HG03060 (cell line): ENCODE measurements around the gene ZNF578.
"Not testable (repeated sequence)": the region's sequence is repeated elsewhere in the genome, so short reads cannot be mapped to it uniquely, and the experiment has no call there.

Source experiments
- ATAC-seq: cut with Tn5 transposase; IDR thresholded peaks from one replicate; pipeline ENCODE4 v1.9.1; 2021; ENCODE audit warnings: low read depth, moderate number of reproducible peaks; ENCODE audit not compliant: unreplicated experiment

Gene ZNF578

GRCh38 chr19:52453324-52454094 is at the start of gene ZNF578:
Gene ZNF578 (plus strand): TSS chr19:52453553. CDS start chr19:52501846, 48,293 bp downstream.
- no peak for ATAC-seq

GRCh38 chr19:52410276-52410675 is 43.1 kb upstream of the ZNF578 start:
- ATAC-seq, result no peak

DNA sequence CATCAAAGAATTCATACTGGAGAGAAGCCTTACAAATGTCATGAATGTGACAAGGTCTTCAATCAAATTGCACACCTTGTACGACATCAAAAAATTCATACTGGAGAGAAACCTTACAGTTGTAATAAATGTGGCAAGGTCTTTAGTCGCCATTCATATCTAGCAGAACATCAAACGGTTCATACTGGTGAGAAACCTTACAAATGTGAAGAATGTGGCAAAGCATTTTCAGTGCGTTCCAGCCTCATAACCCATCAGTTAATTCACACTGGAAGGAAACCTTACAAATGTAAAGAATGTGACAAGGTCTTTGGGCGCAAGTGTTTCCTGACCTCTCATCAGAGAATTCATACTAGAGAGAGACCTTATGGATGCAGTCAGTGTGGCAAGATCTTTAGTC is 37.6 kb upstream of the ZNF578 start:
- ATAC-seq, result no peak

DNA sequence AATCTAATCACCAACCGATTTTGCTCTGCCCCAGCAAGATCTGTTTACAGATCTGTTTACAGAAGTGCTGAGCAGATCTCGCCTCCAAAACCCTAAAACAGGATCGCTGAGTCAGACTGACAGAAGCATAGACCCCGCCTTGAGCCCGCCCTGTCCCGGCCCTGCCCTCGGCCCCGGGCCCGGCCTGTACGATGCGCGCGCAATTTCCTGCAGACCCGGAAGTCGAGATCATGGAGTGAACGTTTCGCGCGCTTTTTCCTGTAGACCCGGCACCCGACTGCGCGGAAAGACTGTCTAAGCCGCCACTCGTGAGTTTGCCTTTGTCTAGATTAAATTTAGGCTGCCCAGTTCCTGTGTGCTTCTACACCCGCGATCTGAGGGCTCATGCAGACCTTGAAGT is 24.4 kb upstream of the ZNF578 start, which contains the start of gene ZNF534:
TSS of gene ZNF534 (plus strand) at position 212 of the 400 bp plus-strand sequence. CDS start 2,327 bp downstream, outside the sequence.
- no peak for ATAC-seq

DNA sequence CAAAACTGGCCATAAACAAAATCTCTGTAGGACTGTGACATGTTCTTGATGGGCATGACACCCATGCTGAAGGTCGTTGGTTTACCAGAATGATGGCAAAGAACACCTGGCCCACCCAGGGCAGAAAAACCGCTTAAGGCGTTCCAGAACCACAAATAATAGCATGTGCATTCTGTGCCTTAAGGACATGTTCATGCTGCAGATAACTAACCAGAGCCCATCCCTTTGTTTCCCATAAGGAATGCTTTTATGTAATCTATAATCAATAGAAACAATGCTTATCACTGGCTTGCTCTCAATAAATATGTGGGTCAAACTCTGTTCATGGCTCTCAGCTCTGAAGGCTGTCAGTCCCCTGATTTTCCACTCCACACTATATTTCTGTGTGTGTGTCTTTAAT is 11.2 kb upstream of the ZNF578 start:
- no peak for ATAC-seq

- no peak for ATAC-seq
Observed at GRCh38 chr19:52444506-52444905, 8.8 kb upstream of the ZNF578 start.

DNA sequence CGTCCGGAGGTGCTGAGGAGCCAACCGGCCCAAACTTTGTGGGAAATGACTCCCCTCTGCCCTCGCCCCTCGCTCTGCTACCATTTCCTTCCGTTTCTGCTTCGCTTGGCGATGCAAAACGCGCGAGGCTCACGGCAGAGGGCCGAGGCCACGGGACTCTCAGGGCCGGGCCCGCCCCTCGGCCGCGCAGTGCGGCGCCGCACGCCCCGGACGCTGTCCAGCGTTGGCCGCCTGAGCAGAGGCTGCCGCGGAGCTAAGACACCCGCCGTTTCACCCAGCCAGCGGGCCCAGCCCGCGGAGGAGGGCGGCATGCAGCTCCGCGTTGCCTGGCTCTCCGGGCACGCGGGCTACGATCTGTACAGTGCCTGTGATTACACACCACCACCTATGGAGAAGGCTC is 2.1 kb upstream of the ZNF578 start:
- ATAC-seq, result no peak

GRCh38 chr19:52464798-52465470 is 11.6 kb downstream of the ZNF578 start:
- ATAC-seq, result no peak

GRCh38 chr19:52473655-52474350 is 20.4 kb downstream of the ZNF578 start:
- ATAC-seq, result no peak

DNA sequence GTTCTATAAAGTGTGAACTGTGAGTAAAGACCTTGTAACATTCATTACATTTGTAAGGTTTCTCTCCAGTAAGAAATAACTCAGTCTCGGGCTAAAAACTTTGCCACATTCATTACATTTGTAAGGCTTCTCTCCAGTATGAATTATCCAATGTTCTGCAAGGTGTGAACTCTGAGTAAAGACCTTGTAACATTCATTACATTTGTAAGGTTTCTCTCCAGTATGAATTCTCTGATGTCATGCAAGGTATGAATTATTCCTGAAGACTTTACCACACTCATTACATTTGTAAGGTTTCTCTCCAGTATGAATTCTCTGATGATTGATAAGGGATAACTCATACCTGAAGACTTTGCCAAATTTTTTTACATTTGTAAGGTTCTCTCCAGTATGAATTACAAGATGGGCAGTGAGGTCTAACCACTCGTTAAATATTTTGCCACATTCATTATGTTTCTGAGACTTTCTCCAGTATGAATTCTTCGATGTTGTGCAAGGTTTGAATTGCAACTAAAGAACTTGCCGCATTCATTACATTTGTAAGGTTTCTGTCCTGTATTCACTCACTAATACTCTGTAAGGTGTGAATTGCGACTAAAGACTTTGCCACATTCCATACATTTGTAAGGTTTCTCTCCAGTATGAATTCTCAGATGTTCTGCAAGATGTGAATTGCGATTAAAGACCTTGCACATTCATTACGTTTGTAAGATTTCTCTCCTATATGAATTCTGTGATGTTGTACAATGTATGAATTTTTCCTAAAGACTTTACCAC is 21.2 kb downstream of the ZNF578 start:
- no peak for ATAC-seq

DNA sequence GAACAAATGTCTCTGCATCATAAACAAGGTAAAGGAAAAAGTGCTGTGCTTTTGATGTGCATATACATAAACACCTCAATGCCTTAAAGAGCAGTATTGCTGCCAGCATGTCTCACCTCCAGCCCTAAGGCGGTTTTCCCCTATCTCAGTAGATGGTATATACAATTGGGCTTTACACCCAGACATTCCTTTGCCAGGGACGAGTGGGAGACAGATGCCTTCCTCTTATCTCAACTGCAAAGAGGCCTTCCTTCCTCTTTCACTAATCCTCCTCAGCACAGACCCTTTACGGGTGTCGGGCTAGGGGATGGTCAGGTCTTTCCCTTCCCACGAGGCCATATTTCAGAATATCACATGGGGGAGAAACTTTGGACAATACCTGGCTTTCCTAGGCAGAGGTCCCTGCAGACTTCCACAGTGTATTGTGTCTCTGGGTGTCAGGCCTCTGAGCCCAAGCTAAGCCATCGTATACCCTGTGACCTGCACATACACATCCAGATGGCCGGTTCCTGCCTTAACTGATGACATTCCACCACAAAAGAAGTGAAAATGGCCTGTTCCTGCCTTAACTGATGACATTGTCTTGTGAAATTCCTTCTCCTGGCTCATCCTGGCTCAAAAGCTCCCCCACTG is 30.9 kb downstream of the ZNF578 start:
- ATAC-seq, result not testable (repeated sequence)

GRCh38 chr19:52485064-52485463 is 31.7 kb downstream of the ZNF578 start:
- not testable (repeated sequence) for ATAC-seq

GRCh38 chr19:52485561-52486240 is 32.3 kb downstream of the ZNF578 start:
- ATAC-seq, result not testable (repeated sequence)

DNA sequence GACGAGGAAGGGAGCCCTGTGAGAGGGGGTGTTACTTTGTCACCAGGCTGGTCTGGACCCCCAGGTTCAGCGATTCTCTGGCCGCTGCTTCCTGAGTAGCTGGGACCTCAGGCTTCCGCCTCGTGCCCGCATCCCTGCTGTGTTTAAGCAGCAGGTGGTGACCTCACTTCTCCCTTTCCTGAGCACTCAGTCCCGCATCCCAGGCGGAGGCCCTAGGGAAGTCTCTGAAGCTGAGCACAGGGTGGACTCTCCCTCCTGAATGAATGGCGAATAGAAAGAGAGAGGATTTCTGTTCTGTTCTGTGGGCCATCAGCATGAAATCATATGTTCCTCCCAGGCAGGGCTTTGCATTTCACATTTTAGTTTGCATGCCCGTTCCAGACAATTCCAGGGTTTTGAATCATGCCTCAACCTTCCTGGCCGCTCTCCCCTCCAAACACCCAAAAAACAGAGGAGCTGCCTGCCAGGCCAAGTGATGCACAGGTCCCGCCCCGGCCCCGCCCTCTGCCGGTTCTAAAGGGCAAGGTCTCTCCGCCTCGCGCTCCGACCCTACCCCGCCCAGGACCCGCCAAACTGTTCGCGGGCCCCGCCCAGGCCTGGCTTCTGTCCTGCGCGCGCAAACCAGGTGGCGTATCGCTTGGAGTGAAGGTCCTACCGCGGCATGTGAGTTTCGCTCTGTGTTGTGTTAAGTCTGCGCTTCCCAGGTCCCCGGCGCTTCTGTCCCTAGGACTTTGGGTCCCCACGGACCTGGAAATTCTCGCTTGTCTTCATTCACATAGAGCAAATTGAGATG is 39.0 kb downstream of the ZNF578 start:
- ATAC-seq, result no peak

- no peak for ATAC-seq
Observed at GRCh38 chr19:52492994-52493470, 39.7 kb downstream of the ZNF578 start.

- no peak for ATAC-seq
Observed at GRCh38 chr19:52494518-52494917, 41.2 kb downstream of the ZNF578 start.

DNA sequence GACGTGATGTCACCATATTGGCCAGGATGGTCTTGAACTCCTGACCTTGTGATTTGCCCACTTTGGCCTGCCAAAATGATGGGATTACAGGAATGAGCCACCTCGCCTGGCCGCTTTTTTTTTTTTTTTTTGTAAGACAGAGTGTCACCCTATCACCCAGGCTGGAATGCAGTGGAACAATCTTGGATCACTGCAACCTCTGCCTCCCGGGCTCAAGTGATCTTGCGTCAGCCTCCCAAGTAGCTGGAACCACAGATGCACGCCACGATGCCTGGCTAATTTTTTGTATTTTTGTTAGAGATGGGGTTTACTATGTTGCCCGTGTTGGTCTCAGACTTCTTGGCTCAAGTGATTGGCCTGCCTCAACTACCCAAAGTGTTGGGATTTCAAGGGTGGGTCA is 45.2 kb downstream of the ZNF578 start:
- ATAC-seq, result no peak

DNA sequence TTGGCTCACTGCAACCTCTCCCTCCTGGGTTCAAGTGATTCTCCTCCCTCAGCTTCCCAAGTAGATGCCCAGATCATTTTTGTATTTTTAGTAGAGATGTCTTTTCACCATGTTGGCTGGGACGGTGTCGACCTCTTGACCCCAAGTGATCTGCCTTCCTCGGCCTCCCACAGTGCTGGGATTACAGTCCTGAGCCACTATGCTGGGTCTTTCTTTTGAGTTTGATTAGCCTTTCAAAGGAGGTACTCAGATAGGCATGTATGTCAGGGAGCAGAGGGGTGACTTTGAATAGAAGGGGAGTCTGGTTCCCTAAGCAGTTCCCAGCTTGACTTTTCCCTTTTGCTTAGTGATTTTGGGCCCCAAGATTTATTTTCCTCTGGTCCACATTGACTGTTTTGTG is 47.1 kb downstream of the ZNF578 start:
- ATAC-seq, result not testable (repeated sequence)

DNA sequence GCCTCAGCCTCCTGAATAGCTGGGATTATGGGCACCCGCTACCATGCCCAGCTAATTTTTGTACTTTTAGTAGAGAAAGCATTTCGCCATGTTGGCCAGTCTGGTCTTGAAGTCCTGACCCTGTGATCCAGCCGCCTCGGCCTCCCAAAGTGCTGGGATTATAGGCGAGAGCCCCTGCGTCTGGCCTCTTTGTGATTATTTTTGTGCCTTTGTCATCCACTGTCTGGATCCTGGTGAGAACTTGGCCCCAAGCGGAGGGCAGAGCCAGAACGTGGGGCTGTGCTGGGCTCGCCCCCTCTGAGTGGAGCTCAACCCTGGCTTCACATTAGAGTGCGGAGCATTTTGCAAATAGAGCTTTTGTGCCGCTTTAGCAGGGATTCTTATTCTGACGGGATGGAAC is 47.6 kb downstream of the ZNF578 start:
- not testable (repeated sequence) for ATAC-seq
